NCI-H69 (cell line): Measurements from ENCODE around the gene DNAJC10.

Experiments
- DNase-seq: peaks from one replicate; lab custom pipeline; 2025; lab: John Stamatoyannopoulos, UW

DNAJC10 gene

DNA sequence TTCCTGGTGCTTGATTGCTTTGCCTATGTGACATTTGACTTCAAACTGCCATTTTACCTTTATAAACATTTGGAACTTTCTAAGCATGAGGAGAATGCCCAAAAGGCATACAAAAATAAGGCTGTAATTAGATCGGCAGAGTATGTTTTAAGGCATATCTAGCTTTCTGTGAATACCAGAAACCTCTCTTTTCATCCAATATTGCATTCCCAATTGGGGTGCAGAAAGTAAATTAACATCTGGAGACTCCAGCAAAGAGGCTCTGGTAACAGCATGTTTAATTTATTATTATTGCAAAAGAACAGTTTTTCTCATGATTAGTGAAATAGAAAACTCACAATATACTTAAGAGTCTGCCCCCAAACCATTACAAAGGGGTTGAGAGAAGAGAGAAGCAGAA lies 118.2 kb downstream of the DNAJC10 start:
- DNase-seq = no peak

DNA sequence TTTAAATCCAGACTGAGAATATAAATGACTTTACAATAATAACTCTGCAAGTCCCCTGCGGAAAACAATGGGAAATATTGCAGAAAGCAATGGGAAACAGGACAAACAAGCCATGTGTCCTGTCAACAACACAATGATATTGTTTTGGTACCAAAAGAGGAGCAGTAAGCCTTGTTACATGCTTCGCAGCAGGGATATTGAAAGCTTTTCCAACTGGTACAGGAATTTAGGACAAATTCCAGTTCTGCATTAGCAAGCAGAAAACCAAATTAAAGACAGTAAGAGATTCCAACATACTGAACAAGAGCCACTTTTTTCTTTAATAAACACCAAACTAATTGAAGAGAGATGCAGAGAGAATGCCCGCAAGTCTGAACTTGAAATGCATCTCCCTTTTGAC lies 120.4 kb downstream of the DNAJC10 start:
- DNase-seq = no peak
